ENCODE measurements around the gene DGKH. TPM values are rescaled to one million over a fixed set of nuclear protein-coding genes. Genes with fewer than 3 reads are reported as not detected.

The DGKH gene
- polyA plus RNA-seq, 2 donors = 1.9 to 2.7 TPM

DNA sequence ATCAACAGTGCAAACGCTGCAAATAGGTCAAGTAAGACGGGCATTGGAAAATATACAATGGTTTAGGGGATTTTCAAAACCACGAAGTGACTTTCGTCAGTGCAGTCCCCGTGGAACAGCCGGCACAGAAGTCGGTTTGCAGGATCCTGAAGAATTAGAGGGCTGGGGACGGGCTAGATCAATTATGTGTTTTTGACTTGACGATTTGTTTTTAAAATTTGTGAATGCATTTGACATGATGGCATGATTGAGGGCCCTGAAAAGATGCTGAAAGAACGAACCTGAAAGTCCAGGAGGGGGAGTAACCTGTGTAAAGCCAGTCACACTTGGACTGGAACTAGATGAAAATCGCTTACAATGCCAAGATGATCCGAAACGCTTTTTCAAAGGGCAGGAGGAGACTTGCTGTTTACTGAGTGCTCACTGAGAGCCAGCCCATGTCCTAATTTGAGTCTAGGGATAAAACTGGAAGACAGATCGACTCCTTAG is 8.9 kb upstream of the DGKH start:
- Histone ChIP-seq H3K27me3 (ENCODE audit: control insufficient read depth in 1 of 2, insufficient read depth in 2 of 2, low read length in 2 of 2) (no peaks in the 10 kb centered on the region), H3K4me1 (ENCODE audit: control insufficient read depth in 2 of 2, insufficient read depth in 2 of 2, low read length in 1 of 2) (no peaks in the 10 kb centered on the region), H3K27ac (ENCODE audit: low read depth in 2 of 2, low read length in 1 of 2) (peak overlapping the region; percentile 89 to 92), H3K4me3 (ENCODE audit: low read depth in 1 of 2, low read length in 2 of 2) (peak overlapping the region; percentile 58 to 59), H3K36me3 (ENCODE audit: control insufficient read depth in 2 of 2, insufficient read depth in 2 of 2, low read length in 1 of 2) (no peaks in the 10 kb centered on the region), H3K9me3 (ENCODE audit: control insufficient read depth in 2 of 2, insufficient read depth in 1 of 2, low read depth in 1 of 2, low read length in 1 of 2) (no peaks in the 10 kb centered on the region)
- 15 to 24% methylated on average over 14 of the region's 14 CpGs for WGBS, 2 donors

DNA sequence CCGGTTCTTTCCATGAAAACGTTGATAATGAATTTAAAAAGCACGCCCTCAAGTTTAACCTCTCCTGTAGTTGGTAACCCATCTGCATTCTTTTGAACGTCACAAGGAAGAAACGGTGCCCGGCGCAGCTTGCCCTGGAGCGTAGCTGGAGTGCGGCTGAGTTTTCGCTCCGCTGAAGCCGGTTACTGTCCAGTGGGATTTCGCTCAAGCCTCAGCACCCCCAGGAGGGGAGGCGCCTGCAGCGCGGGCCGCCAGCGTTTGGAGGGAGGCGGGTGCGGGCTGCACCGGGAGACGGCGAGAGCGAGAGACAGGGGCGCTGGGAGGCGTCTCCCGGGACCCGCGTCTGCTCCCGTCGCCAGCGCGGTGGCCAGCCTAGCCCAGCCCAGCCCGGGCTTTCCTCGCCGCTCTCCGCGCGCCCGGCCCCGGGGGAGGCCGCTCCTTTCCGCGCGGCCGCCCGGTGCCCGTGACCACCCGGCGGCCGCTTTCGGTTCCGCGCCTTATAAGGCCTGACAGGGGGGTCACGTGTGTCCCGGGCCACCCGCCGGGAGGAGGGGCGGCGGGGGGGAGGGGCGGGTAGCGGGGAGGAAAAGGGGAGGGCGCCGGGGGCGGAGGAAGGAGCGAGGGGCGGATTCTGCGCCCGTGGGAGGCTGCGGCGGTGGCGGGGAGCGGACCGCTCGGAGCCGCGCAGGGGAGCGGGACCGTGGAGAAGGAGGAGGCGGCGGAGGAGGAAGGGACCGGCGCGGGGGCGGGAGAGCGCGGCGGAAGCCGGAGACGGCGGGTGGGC is 8.3 kb upstream of the DGKH start:
- H3K4me3 ChIP-seq (ENCODE audit: low read depth in 1 of 2, low read length in 2 of 2) = peak overlapping the region; percentile 58 to 59
- H3K36me3 ChIP-seq (ENCODE audit: control insufficient read depth in 2 of 2, insufficient read depth in 2 of 2, low read length in 1 of 2) = no peaks in the 10 kb centered on the region
- no peaks in the 10 kb centered on the region for H3K27me3 ChIP-seq (ENCODE audit: control insufficient read depth in 1 of 2, insufficient read depth in 2 of 2, low read length in 2 of 2)
- WGBS, 2 donors = 1% methylated on average over 60 to 91 of the region's 91 CpGs
- H3K9me3 ChIP-seq (ENCODE audit: control insufficient read depth in 2 of 2, insufficient read depth in 1 of 2, low read depth in 1 of 2, low read length in 1 of 2) = no peaks in the 10 kb centered on the region
- no peaks in the 10 kb centered on the region for H3K4me1 ChIP-seq (ENCODE audit: control insufficient read depth in 2 of 2, insufficient read depth in 2 of 2, low read length in 1 of 2)
- H3K27ac ChIP-seq (ENCODE audit: low read depth in 2 of 2, low read length in 1 of 2) = peak overlapping the region; percentile 89 to 92

DNA sequence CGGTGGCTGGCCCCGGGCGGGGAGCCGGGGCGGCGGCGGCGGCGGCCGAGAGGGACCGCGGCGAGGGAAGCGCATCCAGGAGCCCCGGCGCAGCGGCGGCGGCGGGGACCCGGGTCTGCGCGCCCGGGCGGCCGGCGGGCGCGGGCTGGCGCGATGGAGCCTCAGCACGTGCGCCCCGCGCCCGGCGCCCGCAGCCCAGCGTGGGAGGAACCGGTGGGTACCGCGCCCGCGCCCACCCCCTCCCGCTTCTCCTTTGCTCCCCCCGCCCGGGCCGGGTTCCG is 7.8 kb upstream of the DGKH start:
- WGBS, 2 donors = 0 to 1% methylated on average over 5 to 49 of the region's 49 CpGs
- no peaks in the 10 kb centered on the region for H3K9me3 ChIP-seq (ENCODE audit: control insufficient read depth in 2 of 2, insufficient read depth in 1 of 2, low read depth in 1 of 2, low read length in 1 of 2)
- H3K27ac ChIP-seq (ENCODE audit: low read depth in 2 of 2, low read length in 1 of 2) = peak overlapping the region; percentile 89 to 92
- H3K4me1 ChIP-seq (ENCODE audit: control insufficient read depth in 2 of 2, insufficient read depth in 2 of 2, low read length in 1 of 2) = no peaks in the 10 kb centered on the region
- peak overlapping the region; percentile 58 to 59 for H3K4me3 ChIP-seq (ENCODE audit: low read depth in 1 of 2, low read length in 2 of 2)
- H3K27me3 ChIP-seq (ENCODE audit: control insufficient read depth in 1 of 2, insufficient read depth in 2 of 2, low read length in 2 of 2) = no peaks in the 10 kb centered on the region
- H3K36me3 ChIP-seq (ENCODE audit: control insufficient read depth in 2 of 2, insufficient read depth in 2 of 2, low read length in 1 of 2) = no peaks in the 10 kb centered on the region

DNA sequence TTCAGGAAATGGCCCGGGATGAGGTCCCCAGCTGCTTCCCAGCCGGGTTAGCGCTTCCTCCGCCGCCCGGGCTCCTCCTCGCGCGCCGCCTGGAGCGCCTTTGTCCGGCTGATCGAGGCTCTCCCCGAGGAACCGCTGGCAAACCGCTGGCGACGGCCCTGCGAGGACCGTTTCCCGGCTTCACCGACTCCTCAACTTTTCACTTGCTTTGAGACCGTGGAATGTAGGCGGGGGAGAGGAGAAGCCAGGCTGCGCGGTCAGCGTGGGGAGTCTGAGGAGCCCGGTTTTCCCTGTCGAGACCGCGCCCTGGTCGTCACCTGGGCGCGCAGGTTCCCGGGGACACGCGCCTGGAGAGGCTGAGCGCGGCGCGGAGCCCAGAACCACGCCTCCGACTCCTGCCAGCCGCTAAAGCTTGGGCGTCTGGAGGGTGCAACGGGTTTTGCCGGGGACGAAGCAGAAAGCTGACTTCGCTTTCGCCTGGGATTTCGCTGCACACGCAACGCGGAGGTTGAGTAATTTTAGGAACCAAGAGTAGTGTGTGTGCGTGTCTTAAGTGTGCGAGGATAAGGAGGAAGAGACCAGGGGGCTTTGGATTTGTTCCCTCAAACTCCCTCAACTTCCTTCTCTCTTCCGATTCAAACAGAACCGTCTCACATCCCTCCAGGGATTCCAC is 7.3 kb upstream of the DGKH start:
- WGBS, 2 donors = 0 to 1% methylated on average over 49 to 58 of the region's 58 CpGs
- H3K4me3 ChIP-seq (ENCODE audit: low read depth in 1 of 2, low read length in 2 of 2) = peak overlapping the region; percentile 58 to 59

DNA sequence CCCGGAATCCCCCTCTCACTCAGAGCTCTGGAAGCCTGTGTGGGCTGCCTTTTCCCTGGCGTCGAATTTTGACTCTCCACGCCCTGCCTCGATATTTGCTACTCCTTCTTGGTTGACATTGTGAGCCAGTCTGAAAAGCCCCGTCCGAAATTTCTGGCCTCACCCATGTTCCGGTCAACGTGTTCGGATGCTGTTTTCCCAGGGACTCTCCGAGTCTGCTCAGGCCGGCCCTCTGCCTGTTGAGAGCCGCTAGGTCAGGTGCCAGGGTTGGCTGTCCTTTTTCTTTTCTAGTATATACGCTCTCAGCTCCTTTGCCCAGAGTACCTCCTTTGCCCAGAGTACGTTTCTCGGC is 6.8 kb upstream of the DGKH start:
- no peaks in the 10 kb centered on the region for H3K27me3 ChIP-seq (ENCODE audit: control insufficient read depth in 1 of 2, insufficient read depth in 2 of 2, low read length in 2 of 2)
- peak overlapping the region; percentile 58 to 59 for H3K4me3 ChIP-seq (ENCODE audit: low read depth in 1 of 2, low read length in 2 of 2)
- H3K36me3 ChIP-seq (ENCODE audit: control insufficient read depth in 2 of 2, insufficient read depth in 2 of 2, low read length in 1 of 2) = no peaks in the 10 kb centered on the region
- peak overlapping the region; percentile 89 to 92 for H3K27ac ChIP-seq (ENCODE audit: low read depth in 2 of 2, low read length in 1 of 2)
- H3K4me1 ChIP-seq (ENCODE audit: control insufficient read depth in 2 of 2, insufficient read depth in 2 of 2, low read length in 1 of 2) = no peaks in the 10 kb centered on the region
- WGBS, 2 donors = 5 to 10% methylated on average over 16 of the region's 16 CpGs
- H3K9me3 ChIP-seq (ENCODE audit: control insufficient read depth in 2 of 2, insufficient read depth in 1 of 2, low read depth in 1 of 2, low read length in 1 of 2) = no peaks in the 10 kb centered on the region

More for the DNA sequence above, 7.3 kb upstream of the DGKH start:
- no peaks in the 10 kb centered on the region for H3K36me3 ChIP-seq (ENCODE audit: control insufficient read depth in 2 of 2, insufficient read depth in 2 of 2, low read length in 1 of 2)
- H3K9me3 ChIP-seq (ENCODE audit: control insufficient read depth in 2 of 2, insufficient read depth in 1 of 2, low read depth in 1 of 2, low read length in 1 of 2) = no peaks in the 10 kb centered on the region
- peak overlapping the region; percentile 89 to 92 for H3K27ac ChIP-seq (ENCODE audit: low read depth in 2 of 2, low read length in 1 of 2)
- no peaks in the 10 kb centered on the region for H3K4me1 ChIP-seq (ENCODE audit: control insufficient read depth in 2 of 2, insufficient read depth in 2 of 2, low read length in 1 of 2)
- no peaks in the 10 kb centered on the region for H3K27me3 ChIP-seq (ENCODE audit: control insufficient read depth in 1 of 2, insufficient read depth in 2 of 2, low read length in 2 of 2)

DNA sequence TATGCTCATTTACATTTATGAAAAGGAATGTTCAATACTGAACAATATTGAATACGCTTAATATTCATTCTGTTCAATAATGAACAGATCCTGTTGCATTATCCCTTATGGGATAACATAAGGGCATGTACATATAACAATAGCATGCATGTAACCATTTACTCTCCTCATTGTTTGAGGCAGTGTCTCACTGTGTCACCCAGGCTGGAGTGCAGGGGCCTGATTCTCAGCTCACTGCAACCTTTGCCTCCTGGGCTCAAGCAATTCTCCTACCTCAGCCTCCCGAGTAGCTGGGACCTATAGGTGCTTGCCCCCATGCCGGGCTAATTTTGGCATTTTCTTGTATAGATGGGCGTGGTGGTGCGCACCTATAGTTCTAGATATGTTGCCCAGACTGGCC is 4.8 kb upstream of the DGKH start:
- Histone ChIP-seq H3K4me1 (ENCODE audit: control insufficient read depth in 2 of 2, insufficient read depth in 2 of 2, low read length in 1 of 2) (peaks cover 0 to 2% of the 10 kb centered on the region in 2 donors), H3K36me3 (ENCODE audit: control insufficient read depth in 2 of 2, insufficient read depth in 2 of 2, low read length in 1 of 2) (no peaks in the 10 kb centered on the region), H3K27me3 (ENCODE audit: control insufficient read depth in 1 of 2, insufficient read depth in 2 of 2, low read length in 2 of 2) (no peaks in the 10 kb centered on the region), H3K9me3 (ENCODE audit: control insufficient read depth in 2 of 2, insufficient read depth in 1 of 2, low read depth in 1 of 2, low read length in 1 of 2) (no peaks in the 10 kb centered on the region), H3K4me3 (ENCODE audit: low read depth in 1 of 2, low read length in 2 of 2) (no peak overlapping the region), H3K27ac (ENCODE audit: low read depth in 2 of 2, low read length in 1 of 2) (no peak overlapping the region)
- 89 to 96% methylated on average over 5 of the region's 5 CpGs for WGBS, 2 donors

DNA sequence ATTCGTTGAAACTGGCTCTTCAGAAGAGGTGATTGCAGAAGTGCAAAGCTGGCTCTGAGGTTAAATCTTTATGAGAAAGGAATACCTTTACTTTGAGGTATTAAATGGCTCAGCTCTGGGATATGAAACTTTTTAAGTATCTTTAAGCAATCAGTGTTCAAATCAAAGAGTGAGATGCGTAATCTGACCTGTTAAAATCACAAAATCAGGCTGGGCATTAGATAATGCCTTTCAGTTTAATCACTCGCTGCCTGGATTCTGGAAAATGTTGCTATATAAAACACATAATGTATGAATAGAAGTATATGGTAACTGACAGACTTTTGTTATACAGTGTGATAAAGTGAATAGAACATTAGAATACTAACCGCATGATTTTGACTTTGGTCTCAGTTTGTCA is 2.0 kb upstream of the DGKH start:
- 93 to 95% methylated on average over 4 of the region's 4 CpGs for WGBS, 2 donors

DNA sequence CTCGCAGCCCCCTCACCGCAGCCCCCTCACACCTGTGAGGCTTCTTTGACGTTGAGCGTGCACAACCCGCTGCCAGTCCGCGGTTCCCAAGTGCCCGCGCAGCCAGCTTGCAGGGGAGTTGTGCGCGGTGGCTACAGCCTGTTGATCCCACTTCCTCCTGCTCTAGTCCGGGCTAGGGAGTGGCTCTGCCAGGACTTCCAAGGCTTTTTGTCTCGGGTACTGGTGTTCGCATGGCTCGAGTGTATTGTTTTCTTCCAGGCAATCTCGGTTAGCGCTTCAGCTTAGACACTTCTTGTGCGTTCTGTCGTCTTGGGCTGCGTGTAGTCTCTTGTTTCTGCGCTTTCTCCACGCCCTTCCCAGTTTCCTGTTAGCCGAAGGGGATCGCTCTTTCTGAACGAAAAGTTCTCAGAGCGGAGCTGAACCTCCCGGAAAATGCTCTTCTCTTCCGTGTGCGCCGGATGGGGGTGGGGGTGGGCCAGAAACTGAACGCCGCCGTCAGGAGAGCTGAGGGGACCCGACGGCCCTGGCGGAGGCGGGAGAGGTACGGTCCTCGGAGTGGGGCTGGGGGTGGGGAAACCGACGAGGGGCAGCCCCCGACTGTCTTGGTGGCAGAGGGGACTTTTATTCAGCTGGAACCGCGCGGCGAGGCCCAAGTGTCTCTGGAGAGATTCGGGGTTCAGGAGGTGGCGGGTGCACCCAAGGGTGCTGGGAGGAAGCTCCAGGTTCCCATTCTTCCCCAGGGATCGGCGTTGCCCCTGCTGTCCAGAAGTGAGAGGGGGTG is 697 bp upstream of the DGKH start:
- Histone ChIP-seq H3K9me3 (ENCODE audit: control insufficient read depth in 2 of 2, insufficient read depth in 1 of 2, low read depth in 1 of 2, low read length in 1 of 2) (no peaks in the 10 kb centered on the region), H3K27ac (ENCODE audit: low read depth in 2 of 2, low read length in 1 of 2) (peak overlapping the region; percentile 93), H3K36me3 (ENCODE audit: control insufficient read depth in 2 of 2, insufficient read depth in 2 of 2, low read length in 1 of 2) (no peaks in the 10 kb centered on the region), H3K27me3 (ENCODE audit: control insufficient read depth in 1 of 2, insufficient read depth in 2 of 2, low read length in 2 of 2) (no peaks in the 10 kb centered on the region), H3K4me3 (ENCODE audit: low read depth in 1 of 2, low read length in 2 of 2) (peak overlapping the region; percentile 87 to 93), H3K4me1 (ENCODE audit: control insufficient read depth in 2 of 2, insufficient read depth in 2 of 2, low read length in 1 of 2) (peaks cover 0 to 5% of the 10 kb centered on the region in 2 donors)
- WGBS, 2 donors = 1% methylated on average over 50 of the region's 50 CpGs

More for the DNA sequence above, 2.0 kb upstream of the DGKH start:
- Histone ChIP-seq H3K4me3 (ENCODE audit: low read depth in 1 of 2, low read length in 2 of 2) (no peak overlapping the region), H3K27me3 (ENCODE audit: control insufficient read depth in 1 of 2, insufficient read depth in 2 of 2, low read length in 2 of 2) (no peaks in the 10 kb centered on the region), H3K4me1 (ENCODE audit: control insufficient read depth in 2 of 2, insufficient read depth in 2 of 2, low read length in 1 of 2) (peaks cover 0 to 5% of the 10 kb centered on the region in 2 donors), H3K36me3 (ENCODE audit: control insufficient read depth in 2 of 2, insufficient read depth in 2 of 2, low read length in 1 of 2) (no peaks in the 10 kb centered on the region), H3K27ac (ENCODE audit: low read depth in 2 of 2, low read length in 1 of 2) (no peak overlapping the region), H3K9me3 (ENCODE audit: control insufficient read depth in 2 of 2, insufficient read depth in 1 of 2, low read depth in 1 of 2, low read length in 1 of 2) (no peaks in the 10 kb centered on the region)

DNA sequence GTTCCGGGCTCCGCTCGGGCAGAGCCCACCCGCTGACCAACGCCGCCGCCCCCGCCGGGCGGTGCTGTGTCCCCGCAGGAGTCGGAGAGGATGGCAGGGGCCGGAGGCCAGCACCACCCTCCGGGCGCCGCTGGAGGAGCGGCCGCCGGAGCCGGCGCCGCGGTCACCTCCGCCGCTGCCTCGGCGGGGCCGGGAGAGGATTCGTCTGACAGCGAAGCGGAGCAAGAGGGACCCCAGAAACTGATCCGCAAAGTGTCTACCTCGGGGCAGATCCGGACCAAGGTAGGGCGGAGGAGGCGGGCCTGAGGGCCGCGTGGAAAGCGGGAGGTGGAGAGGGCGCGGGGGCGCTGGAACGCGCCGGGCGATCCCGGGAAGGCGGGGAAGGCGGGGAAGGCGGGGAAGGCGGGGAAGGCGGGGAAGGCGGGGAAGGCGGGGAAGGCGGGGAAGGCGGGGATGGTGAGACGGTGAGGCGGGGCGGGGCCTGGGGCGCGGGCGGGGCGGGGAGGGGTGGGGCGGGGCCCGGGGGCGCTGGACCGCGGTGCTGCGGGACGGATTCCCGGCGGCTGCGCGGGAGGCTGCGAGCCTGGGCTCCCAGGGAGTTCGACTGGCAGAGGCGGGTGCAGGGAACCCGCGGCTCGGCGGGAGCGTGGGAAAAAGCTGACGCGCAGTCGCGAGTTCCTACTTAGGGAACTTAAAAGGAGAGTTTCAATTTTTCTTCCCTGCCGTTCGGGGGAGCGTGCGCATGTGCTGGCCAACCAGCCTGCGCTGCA is 421 bp downstream of the DGKH start:
- WGBS, 2 donors = 0 to 1% methylated on average over 64 to 85 of the region's 91 CpGs
- Histone ChIP-seq H3K4me1 (ENCODE audit: control insufficient read depth in 2 of 2, insufficient read depth in 2 of 2, low read length in 1 of 2) (peaks cover 0 to 5% of the 10 kb centered on the region in 2 donors), H3K4me3 (ENCODE audit: low read depth in 1 of 2, low read length in 2 of 2) (peak overlapping the region; percentile 87 to 93), H3K27me3 (ENCODE audit: control insufficient read depth in 1 of 2, insufficient read depth in 2 of 2, low read length in 2 of 2) (no peaks in the 10 kb centered on the region), H3K36me3 (ENCODE audit: control insufficient read depth in 2 of 2, insufficient read depth in 2 of 2, low read length in 1 of 2) (no peaks in the 10 kb centered on the region), H3K27ac (ENCODE audit: low read depth in 2 of 2, low read length in 1 of 2) (peak overlapping the region; percentile 93), H3K9me3 (ENCODE audit: control insufficient read depth in 2 of 2, insufficient read depth in 1 of 2, low read depth in 1 of 2, low read length in 1 of 2) (no peaks in the 10 kb centered on the region)
